SK-N-SH (cell line): Measurements from ENCODE around the gene CFAP100. TPM values are rescaled to one million over a fixed set of nuclear protein-coding genes. Genes with fewer than 3 reads are reported as not detected.

Source experiments
- CTCF ChIA-PET: fragments of 300-600, 350-600 bp; formaldehyde crosslinking; extraction: SDS; loops from one replicate; lab custom pipeline; 2021; lab: Yijun Ruan, JAX
- POLR2A ChIA-PET: fragments of 350-600 bp; sonication (Branson Sonifier 250); formaldehyde crosslinking; extraction: SDS; loops from one replicate; lab custom pipeline; 2020; ENCODE audit warnings: antibody characterized with exemption, inconsistent platforms; lab: Yijun Ruan, JAX
- DNase-seq: peaks from one replicate; pipeline ENCODE4 v3.0.0; 2012
- H2AFZ ChIP-seq: fragments of 200-600 bp; sonication (generic); 2 replicates; pipeline ENCODE4 v1.8.1; 2016; ENCODE audit warnings: antibody characterized with exemption, mild to moderate bottlenecking, low read depth
- H3F3A ChIP-seq: fragments of 200-600 bp; sonication (generic); replicated peaks from 2 replicates; pipeline ENCODE3; 2016; ENCODE audit warnings: antibody characterized with exemption, mild to moderate bottlenecking; ENCODE audit not compliant: insufficient read depth
- H3K27ac ChIP-seq, 2 experiments: fragments of 200-500 bp in 1 of 2; fragments of 200-600 bp in 1 of 2; sonication (Bioruptor generic) in 1 of 2; sonication (generic), shearing (Covaris generic) in 1 of 2; 2 replicates each; pipeline versions ENCODE4 v1.5.1 to v1.6.1; 2014 to 2016; ENCODE audit warnings: low read depth in 2 of 2, inconsistent platforms in 1 of 2, low read length in 1 of 2, mild to moderate bottlenecking in 1 of 2, mixed read lengths in 1 of 2
- H3K27me3 ChIP-seq: fragments of 200-600 bp; sonication (generic), shearing (Covaris generic); 2 replicates; pipeline ENCODE4 v1.6.1; 2016; ENCODE audit warnings: mixed run types; ENCODE audit not compliant: insufficient read depth
- H3K36me3 ChIP-seq, 2 experiments: fragments of 200-500 bp in 1 of 2; fragments of 200-600 bp in 1 of 2; sonication (Bioruptor generic) in 1 of 2; sonication (generic) in 1 of 2; replicated peaks in 1 of 2; 2 replicates each; pipeline versions ENCODE3 to v1.5.1; 2014 to 2016; ENCODE audit warnings: low read length in 1 of 2, mild to moderate bottlenecking in 1 of 2; ENCODE audit not compliant: insufficient read depth in 2 of 2, control insufficient read depth in 1 of 2
- H3K4me1 ChIP-seq, 2 experiments: fragments of 200-500 bp in 1 of 2; fragments of 200-600 bp in 1 of 2; sonication (Bioruptor generic) in 1 of 2; sonication (generic), shearing (Covaris generic) in 1 of 2; 2 replicates each; pipeline versions ENCODE4 v1.5.1 to v1.6.1; 2014 to 2016; ENCODE audit warnings: low read depth in 1 of 2, low read length in 1 of 2, mixed run types in 1 of 2; ENCODE audit not compliant: insufficient read depth in 2 of 2, control insufficient read depth in 1 of 2
- H3K4me2 ChIP-seq: fragments of 200-600 bp; sonication (generic), shearing (Covaris generic); 2 replicates; pipeline ENCODE4 v1.6.1; 2017; ENCODE audit warnings: mixed run types
- H3K4me3 ChIP-seq, 2 experiments: fragments of 200-500 bp in 1 of 2; fragments of 200-600 bp in 1 of 2; sonication (Bioruptor generic) in 1 of 2; sonication (generic), shearing (Covaris generic) in 1 of 2; 2 replicates each; pipeline versions ENCODE4 v1.5.1 to v1.8.1; 2014 to 2016; ENCODE audit warnings: low read depth in 2 of 2, inconsistent platforms in 1 of 2, low read length in 1 of 2, mild to moderate bottlenecking in 1 of 2, mixed read lengths in 1 of 2, moderate library complexity in 1 of 2
- H3K79me2 ChIP-seq: fragments of 200-600 bp; sonication (generic); 2 replicates; pipeline ENCODE4 v1.8.1; 2017; ENCODE audit warnings: mild to moderate bottlenecking; ENCODE audit not compliant: insufficient read depth
- H3K9ac ChIP-seq: fragments of 200-600 bp; sonication (generic); 2 replicates; pipeline ENCODE4 v1.6.1; 2017; ENCODE audit warnings: mixed run types
- H3K9me2 ChIP-seq: fragments of 200-600 bp; sonication (generic); 2 replicates; pipeline ENCODE4 v1.6.1; 2017; ENCODE audit warnings: mixed run types
- H3K9me3 ChIP-seq: fragments of 200-600 bp; sonication (generic); 2 replicates; pipeline ENCODE4 v1.6.1; 2017; ENCODE audit warnings: mixed run types, mild to moderate bottlenecking, moderate library complexity
- H4K20me1 ChIP-seq: fragments of 200-600 bp; sonication (generic); 2 replicates; pipeline ENCODE4 v1.6.1; 2017; ENCODE audit warnings: mild to moderate bottlenecking, mixed run types; ENCODE audit not compliant: insufficient read depth
- CHD2 ChIP-seq: fragments of 150-350 bp; IDR thresholded peaks from 2 replicates; pipeline ENCODE4 v1.6.1; 2018; ENCODE audit warnings: low read length; ENCODE audit not compliant: partially characterized antibody
- EP300 ChIP-seq, 2 experiments: IDR thresholded peaks; 2 replicates each; pipeline versions ENCODE4 v1.4.0 to v1.6.1; 2012; ENCODE audit warnings: borderline replicate concordance in 1 of 2, low read depth in 1 of 2, low read length in 1 of 2
- FOSL2 ChIP-seq: IDR thresholded peaks from 2 replicates; pipeline ENCODE4 v1.4.0; 2012; ENCODE audit warnings: low read depth, mild to moderate bottlenecking, moderate library complexity, borderline replicate concordance
- GABPA ChIP-seq: IDR thresholded peaks from 2 replicates; pipeline ENCODE4 v1.4.0; 2012; ENCODE audit warnings: low read depth, mild to moderate bottlenecking
- GATA2 ChIP-seq: sonication (generic); formaldehyde crosslinking; IDR thresholded peaks from 2 replicates; pipeline ENCODE4 v1.5.0; 2020; ENCODE audit warnings: mild to moderate bottlenecking, missing genetic modification reagents
- IRF3 ChIP-seq: fragments of 150-350 bp; IDR thresholded peaks from 2 replicates; pipeline ENCODE4 v1.6.1; 2016; ENCODE audit warnings: mild to moderate bottlenecking, low read depth, low read length
- JUND ChIP-seq: IDR thresholded peaks from 2 replicates; pipeline ENCODE4 v1.4.0; 2012
- MEF2A ChIP-seq: IDR thresholded peaks from 2 replicates; pipeline ENCODE4 v1.4.0; 2012; ENCODE audit warnings: low read depth, borderline replicate concordance
- MXI1 ChIP-seq: IDR thresholded peaks from 2 replicates; pipeline ENCODE4 v1.6.1; 2012; ENCODE audit warnings: mild to moderate bottlenecking, low read depth, low read length, improper control_type of control experiment
- NRF1 ChIP-seq: IDR thresholded peaks from 2 replicates; pipeline ENCODE4 v1.6.1; 2012; ENCODE audit warnings: low read depth, mild to moderate bottlenecking, low read length
- POLR2AphosphoS5 ChIP-seq: IDR thresholded peaks from 2 replicates; pipeline ENCODE4 v1.6.1; 2012; ENCODE audit warnings: low read depth, low read length
- RAD21 ChIP-seq: IDR thresholded peaks from 2 replicates; pipeline ENCODE4 v1.6.1; 2012; ENCODE audit warnings: mild to moderate bottlenecking, low read length
- REST ChIP-seq: IDR thresholded peaks from 2 replicates; pipeline ENCODE4 v1.6.1; 2012; ENCODE audit warnings: mild to moderate bottlenecking, low read depth, low read length, moderate library complexity
- USF2 ChIP-seq: fragments of 150-350 bp; IDR thresholded peaks from 2 replicates; pipeline ENCODE4 v1.6.1; 2017; ENCODE audit warnings: antibody characterized with exemption, low read length, low read depth, borderline replicate concordance
- YY1 ChIP-seq: IDR thresholded peaks from 2 replicates; pipeline ENCODE4 v1.4.0; 2012; ENCODE audit warnings: low read depth, mild to moderate bottlenecking
- WGBS: methylation state at CpG from one replicate; pipeline ENCODE4 v1.1.6; 2017; ENCODE audit warnings: low lambda C conversion rate; 5-methylcytosine and 5-hydroxymethylcytosine counted together
- polyA plus RNA-seq, 3 experiments: library from polyadenylated mRNA; depleted of rRNA; stranded (reverse); fragments of >200 nt; gene quantifications; 2 replicates each; pipeline ENCODE4 v1.2.3, GENCODE V29; 2012
- TF ChIP-seq, protein P1 (sequence below): IDR thresholded peaks from 2 replicates; pipeline ENCODE4 v1.4.0; 2012; ENCODE audit warnings: low read depth, borderline replicate concordance

Gene CFAP100
- polyA plus RNA-seq, 1 of the 3 experiments (the other 2 are of a cell fraction): not detected

DNA sequence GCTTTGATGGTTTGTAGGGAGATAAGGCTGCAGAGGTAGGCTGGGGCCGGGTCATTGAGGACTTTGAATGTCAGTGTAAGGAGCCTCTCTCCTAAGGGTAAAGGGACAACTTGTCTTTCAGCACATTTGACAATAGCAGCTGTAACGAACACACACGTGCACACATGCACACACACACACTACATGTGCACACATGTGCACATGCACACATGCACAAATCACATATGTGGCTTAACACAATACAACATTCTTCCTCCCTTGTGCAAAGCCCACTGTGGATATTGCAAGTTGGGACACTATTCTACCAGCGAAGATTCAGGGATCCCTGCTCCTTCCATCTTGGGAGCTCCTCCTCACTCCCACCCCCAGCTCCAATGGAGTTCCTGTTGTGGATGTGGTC lies 1.1 kb upstream of the CFAP100 start:
- Histone ChIP-seq H2AFZ (no peak overlapping the region), H3K9me2 (no peaks in the 10 kb centered on the region), H3K4me2 (no peak overlapping the region), H3K79me2 (no peaks in the 10 kb centered on the region), H3K36me3 (no peaks in the 10 kb centered on the region), H3K9ac (no peak overlapping the region), H4K20me1 (no peaks in the 10 kb centered on the region), H3K4me1 (peaks cover 0 to 25% of the 10 kb centered on the region in 2 experiments; a peak in 2 of 4 replicates), H3K27me3 (no peaks in the 10 kb centered on the region), H3K27ac (no peak overlapping the region), H3K9me3 (no peaks in the 10 kb centered on the region), H3F3A (no peaks in the 10 kb centered on the region), H3K4me3 (no peak overlapping the region)
- POLR2A ChIA-PET: no interaction called here
- CTCF ChIA-PET: interaction anchor here (1.4 to 7.1 kb wide), 3 partner anchors 148 to 260 kb away, joined by 4 to 79 read pairs (median 10); no protein-coding TSS in a partner anchor
- TF ChIP-seq MEF2A (no peak), CHD2 (no peak), USF2 (no peak), GABPA (no peak), POLR2AphosphoS5 (no peak), FOSL2 (no peak), YY1 (no peak), IRF3 (no peak), RAD21 (no peak)
- no peak for DNase-seq
- 44% methylated on average over 4 of the region's 4 CpGs for WGBS

GRCh38 chr3:126394977-126395321 lies 240 bp downstream of the CFAP100 start:
- H4K20me1 ChIP-seq: no peaks in the 10 kb centered on the region
- TF ChIP-seq REST (no peak), JUND (no peak), MXI1 (no peak), GABPA (no peak), GATA2 (CRISPR knock-in tag) (no peak), NRF1 (no peak), EP300 (IDR thresholded peaks at IDR 0.05; ENCODE audit: borderline replicate concordance in 1 of 2, low read depth in 1 of 2, low read length in 1 of 2) (no peak)
- TF ChIP-seq, protein P1, sequence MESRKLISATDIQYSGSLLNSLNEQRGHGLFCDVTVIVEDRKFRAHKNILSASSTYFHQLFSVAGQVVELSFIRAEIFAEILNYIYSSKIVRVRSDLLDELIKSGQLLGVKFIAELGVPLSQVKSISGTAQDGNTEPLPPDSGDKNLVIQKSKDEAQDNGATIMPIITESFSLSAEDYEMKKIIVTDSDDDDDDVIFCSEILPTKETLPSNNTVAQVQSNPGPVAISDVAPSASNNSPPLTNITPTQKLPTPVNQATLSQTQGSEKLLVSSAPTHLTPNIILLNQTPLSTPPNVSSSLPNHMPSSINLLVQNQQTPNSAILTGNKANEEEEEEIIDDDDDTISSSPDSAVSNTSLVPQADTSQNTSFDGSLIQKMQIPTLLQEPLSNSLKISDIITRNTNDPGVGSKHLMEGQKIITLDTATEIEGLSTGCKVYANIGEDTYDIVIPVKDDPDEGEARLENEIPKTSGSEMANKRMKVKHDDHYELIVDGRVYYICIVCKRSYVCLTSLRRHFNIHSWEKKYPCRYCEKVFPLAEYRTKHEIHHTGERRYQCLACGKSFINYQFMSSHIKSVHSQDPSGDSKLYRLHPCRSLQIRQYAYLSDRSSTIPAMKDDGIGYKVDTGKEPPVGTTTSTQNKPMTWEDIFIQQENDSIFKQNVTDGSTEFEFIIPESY: no peak
- TF ChIP-seq, all 33 proteins: peak for 0
- Histone ChIP-seq H3K36me3 (no peaks in the 10 kb centered on the region), H3K9me3 (no peaks in the 10 kb centered on the region), H3K9ac (no peak overlapping the region), H3K9me2 (no peaks in the 10 kb centered on the region), H3K27me3 (no peaks in the 10 kb centered on the region; the same call in 1 of the 2 replicates), H3K4me1 (peaks cover 0 to 20% of the 10 kb centered on the region in 2 experiments; a peak in 2 of 4 replicates), H3K4me3 (no peak overlapping the region), H3K27ac (no peak overlapping the region), H3K4me2 (no peak overlapping the region), H2AFZ (no peak overlapping the region), H3K79me2 (no peaks in the 10 kb centered on the region), H3F3A (no peaks in the 10 kb centered on the region)
- ChIA-PET POLR2A (no interaction called here), CTCF (interaction anchor here (1.2 kb wide), 1 partner anchor 13 kb away, joined by 5 read pairs; no protein-coding TSS in a partner anchor)
- no peak for DNase-seq
- 93% methylated on average over 30 of the region's 30 CpGs for WGBS
